ENCODE data around the gene ANKS1A.
"Not testable (repeated sequence)": the region's sequence is repeated elsewhere in the genome, so short reads cannot be mapped to it uniquely, and the experiment has no call there.

ANKS1A gene, protein sequence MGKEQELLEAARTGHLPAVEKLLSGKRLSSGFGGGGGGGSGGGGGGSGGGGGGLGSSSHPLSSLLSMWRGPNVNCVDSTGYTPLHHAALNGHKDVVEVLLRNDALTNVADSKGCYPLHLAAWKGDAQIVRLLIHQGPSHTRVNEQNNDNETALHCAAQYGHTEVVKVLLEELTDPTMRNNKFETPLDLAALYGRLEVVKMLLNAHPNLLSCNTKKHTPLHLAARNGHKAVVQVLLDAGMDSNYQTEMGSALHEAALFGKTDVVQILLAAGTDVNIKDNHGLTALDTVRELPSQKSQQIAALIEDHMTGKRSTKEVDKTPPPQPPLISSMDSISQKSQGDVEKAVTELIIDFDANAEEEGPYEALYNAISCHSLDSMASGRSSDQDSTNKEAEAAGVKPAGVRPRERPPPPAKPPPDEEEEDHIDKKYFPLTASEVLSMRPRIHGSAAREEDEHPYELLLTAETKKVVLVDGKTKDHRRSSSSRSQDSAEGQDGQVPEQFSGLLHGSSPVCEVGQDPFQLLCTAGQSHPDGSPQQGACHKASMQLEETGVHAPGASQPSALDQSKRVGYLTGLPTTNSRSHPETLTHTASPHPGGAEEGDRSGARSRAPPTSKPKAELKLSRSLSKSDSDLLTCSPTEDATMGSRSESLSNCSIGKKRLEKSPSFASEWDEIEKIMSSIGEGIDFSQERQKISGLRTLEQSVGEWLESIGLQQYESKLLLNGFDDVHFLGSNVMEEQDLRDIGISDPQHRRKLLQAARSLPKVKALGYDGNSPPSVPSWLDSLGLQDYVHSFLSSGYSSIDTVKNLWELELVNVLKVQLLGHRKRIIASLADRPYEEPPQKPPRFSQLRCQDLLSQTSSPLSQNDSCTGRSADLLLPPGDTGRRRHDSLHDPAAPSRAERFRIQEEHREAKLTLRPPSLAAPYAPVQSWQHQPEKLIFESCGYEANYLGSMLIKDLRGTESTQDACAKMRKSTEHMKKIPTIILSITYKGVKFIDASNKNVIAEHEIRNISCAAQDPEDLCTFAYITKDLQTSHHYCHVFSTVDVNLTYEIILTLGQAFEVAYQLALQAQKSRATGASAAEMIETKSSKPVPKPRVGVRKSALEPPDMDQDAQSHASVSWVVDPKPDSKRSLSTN

DNA sequence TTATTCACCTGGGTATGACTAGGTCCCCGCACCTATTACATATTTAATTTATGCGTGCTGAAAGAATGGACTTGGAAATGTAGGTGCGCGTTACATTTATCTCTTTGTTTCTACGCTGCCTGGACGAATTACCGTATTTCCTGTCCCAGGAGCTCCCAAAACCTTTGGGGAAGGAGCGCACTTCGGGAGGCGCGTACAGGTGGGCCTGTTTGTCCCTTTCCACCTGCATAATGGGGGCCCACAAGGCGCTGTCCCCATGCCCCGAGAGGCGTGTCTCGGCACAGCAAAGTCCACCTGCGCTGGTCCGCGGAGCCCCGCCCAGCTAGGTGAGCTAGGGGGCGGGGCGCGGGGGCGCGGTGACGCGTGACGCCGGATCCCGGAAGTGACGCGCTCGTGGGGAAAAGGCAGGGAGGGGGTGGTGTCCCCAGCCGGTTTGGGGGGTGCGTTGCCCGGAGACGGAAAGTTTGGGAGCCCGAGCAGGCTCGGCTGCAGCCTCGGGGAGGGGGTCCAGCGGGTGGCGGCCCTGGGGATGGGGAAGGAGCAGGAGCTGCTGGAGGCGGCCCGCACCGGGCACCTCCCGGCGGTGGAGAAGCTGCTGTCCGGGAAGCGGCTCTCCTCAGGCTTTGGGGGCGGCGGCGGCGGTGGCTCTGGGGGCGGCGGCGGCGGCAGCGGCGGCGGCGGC lies at the start of gene ANKS1A:
TSS of gene ANKS1A (plus strand) at position 382 of the 682 bp plus-strand sequence. CDS start at position 530, 148 bp downstream.
- peak; percentile 78 for ATAC-seq
- Mint-ChIP-seq H3K4me3 (peak within 1 kb of the TSS; percentile 100), H3K36me3 (ENCODE audit: low read depth) (peaks cover 18% of the 10 kb centered on the region), H3K27me3 (no peaks in the 10 kb centered on the region), H3K27ac (peak within 1 kb of the TSS; percentile 98), H3K9me3 (no peaks in the 10 kb centered on the region), H3K4me1 (peaks cover 39% of the 10 kb centered on the region)
- DNase-seq = peak; percentile 94

DNA sequence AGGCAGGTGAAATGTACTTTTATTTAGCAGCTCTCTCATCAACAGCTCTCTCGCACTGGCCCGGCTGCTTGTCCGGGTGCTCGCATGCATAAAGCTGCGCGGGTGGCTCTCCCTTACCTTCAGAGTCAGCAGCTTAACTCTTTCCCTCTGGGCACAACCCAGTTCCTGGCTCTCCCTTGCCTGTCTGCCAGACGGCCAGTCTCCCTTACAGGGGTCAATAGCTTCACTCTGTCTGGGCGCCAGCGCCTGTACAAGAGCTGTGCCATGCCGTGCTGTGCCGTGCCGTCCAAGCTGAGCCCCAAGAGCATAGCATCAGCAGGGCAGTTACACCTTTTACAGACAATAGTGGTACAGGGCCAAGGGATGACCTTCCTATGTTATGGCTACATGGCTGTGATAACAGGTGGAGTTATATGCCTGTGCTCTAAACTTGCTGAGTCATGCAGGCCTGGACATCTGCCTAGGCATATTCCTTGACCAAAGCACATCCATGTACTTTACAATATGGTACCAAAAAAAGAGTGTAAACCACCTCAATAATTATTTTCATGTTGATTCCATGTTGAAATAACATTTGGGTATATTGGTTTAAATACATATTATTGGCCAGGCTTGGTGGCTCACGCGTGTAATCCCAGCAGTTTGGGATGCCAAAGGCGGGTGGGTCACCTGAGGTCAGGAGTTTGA lies 49.2 kb upstream of the ANKS1A start:
- Mint-ChIP-seq H3K27ac (peak overlapping the region; percentile 35), H3K27me3 (no peaks in the 10 kb centered on the region), H3K36me3 (ENCODE audit: low read depth) (peaks cover 27% of the 10 kb centered on the region), H3K4me3 (no peak overlapping the region), H3K9me3 (no peaks in the 10 kb centered on the region), H3K4me1 (no peaks in the 10 kb centered on the region)
- DNase-seq (no peak), ATAC-seq (no peak)

DNA sequence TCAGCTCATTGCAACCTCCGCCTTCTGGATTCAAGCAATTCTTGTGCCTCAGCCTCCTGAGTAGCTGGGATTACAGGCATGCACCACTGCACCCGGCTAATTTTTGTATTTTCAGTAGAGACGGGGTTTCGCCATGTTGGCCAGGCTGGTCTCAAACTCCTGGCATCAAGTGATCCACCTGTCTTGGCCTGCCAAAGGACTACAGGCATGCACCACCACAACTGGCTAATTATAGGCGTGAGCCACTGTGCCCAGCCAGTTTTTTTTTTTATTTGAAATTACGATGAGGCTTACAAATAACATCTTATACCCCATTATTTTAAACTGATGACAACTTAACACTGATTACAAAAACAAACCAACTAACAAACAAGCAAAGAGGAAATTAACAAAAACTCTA lies 40.0 kb upstream of the ANKS1A start:
- not testable (repeated sequence) for ATAC-seq, DNase-seq, H3K27ac Mint-ChIP-seq, H3K4me3 Mint-ChIP-seq, H3K4me1 Mint-ChIP-seq, H3K27me3 Mint-ChIP-seq, H3K9me3 Mint-ChIP-seq
- peaks cover 19% of the 10 kb centered on the region for H3K36me3 Mint-ChIP-seq (ENCODE audit: low read depth)

DNA sequence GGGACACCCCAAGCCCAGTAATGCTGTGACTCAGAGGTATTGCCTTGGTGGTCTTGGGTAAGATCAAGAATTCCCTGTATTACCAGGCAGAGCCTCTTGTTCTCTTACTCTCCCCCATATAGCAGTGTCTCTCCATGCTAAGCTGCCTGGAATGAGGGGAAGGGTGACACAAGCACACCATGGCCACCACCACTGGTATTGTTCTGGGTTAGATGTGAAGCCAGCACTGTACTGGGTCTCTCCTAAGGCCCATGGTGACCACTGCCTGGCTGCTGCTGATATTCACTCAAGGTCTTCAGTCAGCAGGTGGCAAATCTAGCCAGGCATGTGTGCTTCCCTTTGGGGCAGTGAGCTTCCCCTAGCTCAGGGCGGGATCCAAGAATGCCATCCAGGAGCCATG lies 37.7 kb upstream of the ANKS1A start:
- ATAC-seq = no peak
- DNase-seq = no peak
- Mint-ChIP-seq H3K9me3 (no peaks in the 10 kb centered on the region), H3K4me1 (no peaks in the 10 kb centered on the region), H3K27me3 (no peaks in the 10 kb centered on the region), H3K36me3 (ENCODE audit: low read depth) (peaks cover 14% of the 10 kb centered on the region), H3K4me3 (no peak overlapping the region), H3K27ac (no peak overlapping the region)

DNA sequence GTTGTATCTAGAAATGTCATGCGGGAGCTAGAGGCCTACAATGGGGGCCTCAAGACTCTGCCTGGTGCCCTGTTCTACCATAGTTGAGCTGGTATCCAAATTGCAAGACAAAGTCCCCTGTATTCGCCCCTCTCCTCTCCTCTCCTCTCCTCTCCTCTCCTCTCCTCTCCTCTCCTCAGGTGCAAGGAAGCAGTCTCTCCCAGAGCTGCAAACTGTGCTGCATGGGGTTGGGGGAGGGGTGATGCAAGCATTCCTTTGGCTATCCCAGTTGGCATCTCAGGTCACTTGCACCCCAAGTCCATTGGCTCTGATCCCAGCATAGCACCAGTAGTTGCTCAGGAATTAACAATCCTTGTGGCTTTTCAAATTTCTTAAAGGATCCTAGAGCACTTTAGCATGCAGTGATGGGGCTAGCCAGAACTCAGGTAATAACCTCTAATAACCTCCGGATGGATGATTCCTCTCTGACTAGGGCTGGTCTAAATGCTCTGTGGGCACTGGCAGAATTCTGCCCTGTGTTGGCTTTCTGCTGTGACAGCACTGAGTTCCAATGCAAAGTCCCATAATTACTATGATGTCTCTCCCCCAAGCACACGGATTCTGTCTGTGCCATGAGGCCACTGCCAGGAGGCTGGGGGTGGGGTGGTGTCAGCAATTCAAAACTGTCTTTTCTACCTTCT lies 36.5 kb upstream of the ANKS1A start:
- ATAC-seq = no peak
- H3K9me3 Mint-ChIP-seq = no peaks in the 10 kb centered on the region
- peaks cover 23% of the 10 kb centered on the region for H3K36me3 Mint-ChIP-seq (ENCODE audit: low read depth)
- no peaks in the 10 kb centered on the region for H3K4me1 Mint-ChIP-seq
- no peaks in the 10 kb centered on the region for H3K27me3 Mint-ChIP-seq
- H3K4me3 Mint-ChIP-seq = no peak overlapping the region
- no peak for DNase-seq
- no peak overlapping the region for H3K27ac Mint-ChIP-seq

DNA sequence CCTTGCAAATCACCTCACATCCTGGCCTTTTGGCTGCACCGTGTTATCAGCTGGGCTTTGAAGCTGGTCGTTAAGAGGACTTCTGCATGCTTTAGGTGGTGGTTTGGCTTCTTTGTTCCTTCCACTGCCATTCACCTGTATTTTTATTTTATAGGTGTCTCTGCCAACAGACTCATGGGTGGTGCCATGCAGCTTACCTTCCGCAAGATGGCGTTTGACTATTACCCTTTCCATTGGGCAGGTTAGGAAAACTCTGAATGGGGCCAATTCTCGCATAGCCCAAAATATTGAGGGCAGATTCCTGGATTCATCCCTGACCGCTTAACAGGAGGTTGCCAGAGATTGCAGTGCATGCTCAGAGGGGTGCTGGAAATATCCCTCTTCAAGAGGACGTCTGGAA lies 33.6 kb upstream of the ANKS1A start:
- Mint-ChIP-seq H3K4me3 (no peak overlapping the region), H3K4me1 (no peaks in the 10 kb centered on the region), H3K9me3 (no peaks in the 10 kb centered on the region), H3K36me3 (ENCODE audit: low read depth) (peaks cover 25% of the 10 kb centered on the region), H3K27ac (no peak overlapping the region), H3K27me3 (no peaks in the 10 kb centered on the region)
- DNase-seq (no peak), ATAC-seq (no peak)

DNA sequence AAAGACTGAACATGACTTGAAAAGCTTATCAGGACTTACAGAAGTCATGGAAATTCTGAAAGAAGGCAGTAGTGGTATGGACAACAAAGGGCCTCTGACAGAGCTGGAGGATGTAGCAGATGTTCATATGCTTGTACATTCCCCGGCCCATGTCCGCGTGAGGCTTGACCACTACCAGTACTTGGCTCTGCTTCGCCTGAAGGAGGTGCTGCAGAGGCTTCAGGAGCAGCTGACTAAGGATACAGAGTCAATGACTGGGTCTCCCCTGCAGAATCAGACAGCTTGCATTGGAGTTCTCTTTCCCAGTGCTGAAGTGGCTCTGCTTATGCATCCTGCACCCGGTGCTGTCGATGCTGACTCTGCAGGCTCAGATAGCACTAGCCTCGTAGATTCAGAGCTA lies 30.4 kb upstream of the ANKS1A start:
- H3K4me1 Mint-ChIP-seq = no peaks in the 10 kb centered on the region
- ATAC-seq (no peak), DNase-seq (no peak)
- H3K27me3 Mint-ChIP-seq = no peaks in the 10 kb centered on the region
- peaks cover 23% of the 10 kb centered on the region for H3K36me3 Mint-ChIP-seq (ENCODE audit: low read depth)
- no peak overlapping the region for H3K27ac Mint-ChIP-seq
- no peak overlapping the region for H3K4me3 Mint-ChIP-seq
- H3K9me3 Mint-ChIP-seq = no peaks in the 10 kb centered on the region

DNA sequence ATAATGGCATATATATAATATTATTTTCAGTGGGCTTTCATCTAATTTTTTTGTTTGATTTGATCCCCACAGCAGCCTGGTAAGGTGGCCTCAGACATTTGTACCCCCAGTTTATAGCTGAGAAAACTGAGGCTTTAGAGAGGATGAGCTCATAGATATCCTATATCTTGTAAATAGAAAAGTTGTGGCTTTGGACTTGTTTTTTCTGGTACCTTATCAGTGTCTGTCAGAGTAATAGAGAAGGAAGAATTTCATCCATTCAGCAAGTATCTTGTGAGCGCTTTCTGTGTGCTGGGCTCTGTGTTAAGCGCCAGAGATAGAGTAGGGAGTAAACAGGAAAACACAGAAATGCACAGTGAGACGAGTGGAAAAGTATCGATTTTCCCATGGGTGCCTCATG lies 29.1 kb upstream of the ANKS1A start:
- H3K4me1 Mint-ChIP-seq = no peaks in the 10 kb centered on the region
- peaks cover 24% of the 10 kb centered on the region for H3K36me3 Mint-ChIP-seq (ENCODE audit: low read depth)
- DNase-seq (no peak), ATAC-seq (no peak)
- H3K27me3 Mint-ChIP-seq = no peaks in the 10 kb centered on the region
- H3K27ac Mint-ChIP-seq = no peak overlapping the region
- H3K9me3 Mint-ChIP-seq = no peaks in the 10 kb centered on the region
- no peak overlapping the region for H3K4me3 Mint-ChIP-seq

DNA sequence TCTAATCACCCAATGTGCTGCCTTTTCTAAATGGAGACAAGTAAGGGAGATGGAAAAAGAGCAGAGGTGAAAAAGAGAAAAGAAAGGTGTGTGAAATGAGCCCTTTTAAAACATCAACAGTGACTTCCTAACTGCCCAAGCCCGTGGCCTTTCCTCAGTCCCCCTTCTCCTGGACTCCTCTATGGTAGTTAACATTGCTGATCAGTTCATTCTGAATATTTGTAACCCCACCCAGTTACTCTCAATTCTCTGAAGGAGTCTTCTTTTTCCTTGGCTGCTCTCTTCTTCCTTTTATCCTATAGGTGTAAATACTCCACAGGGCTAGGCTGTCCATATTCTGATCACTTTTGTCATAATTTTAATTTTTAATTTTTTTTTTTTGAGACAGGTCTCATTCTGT lies 28.3 kb upstream of the ANKS1A start:
- Mint-ChIP-seq H3K9me3 (no peaks in the 10 kb centered on the region), H3K27ac (no peak overlapping the region), H3K4me3 (no peak overlapping the region), H3K36me3 (ENCODE audit: low read depth) (peaks cover 26% of the 10 kb centered on the region), H3K4me1 (no peaks in the 10 kb centered on the region), H3K27me3 (no peaks in the 10 kb centered on the region)
- DNase-seq = no peak
- no peak for ATAC-seq

DNA sequence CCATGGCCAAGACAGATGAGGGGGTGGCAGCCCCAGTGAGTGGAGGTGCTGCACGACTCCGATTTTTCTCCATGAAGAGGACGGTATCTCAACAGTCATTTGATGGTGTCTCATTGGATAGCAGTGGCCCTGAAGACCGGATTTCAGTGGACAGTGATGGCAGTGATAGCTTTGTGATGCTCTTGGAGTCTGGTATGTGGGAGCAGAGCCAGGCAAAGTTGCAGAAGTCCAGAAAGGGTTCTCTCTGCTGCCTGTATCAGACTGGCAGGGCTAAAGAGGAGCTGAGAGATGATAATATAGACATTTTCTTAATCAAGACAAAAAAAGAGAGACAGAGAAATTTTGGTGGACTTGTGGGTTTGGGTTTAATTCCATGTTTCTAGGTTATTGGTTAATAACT lies 25.0 kb upstream of the ANKS1A start:
- Mint-ChIP-seq H3K4me3 (no peak overlapping the region), H3K27me3 (no peaks in the 10 kb centered on the region)

DNA sequence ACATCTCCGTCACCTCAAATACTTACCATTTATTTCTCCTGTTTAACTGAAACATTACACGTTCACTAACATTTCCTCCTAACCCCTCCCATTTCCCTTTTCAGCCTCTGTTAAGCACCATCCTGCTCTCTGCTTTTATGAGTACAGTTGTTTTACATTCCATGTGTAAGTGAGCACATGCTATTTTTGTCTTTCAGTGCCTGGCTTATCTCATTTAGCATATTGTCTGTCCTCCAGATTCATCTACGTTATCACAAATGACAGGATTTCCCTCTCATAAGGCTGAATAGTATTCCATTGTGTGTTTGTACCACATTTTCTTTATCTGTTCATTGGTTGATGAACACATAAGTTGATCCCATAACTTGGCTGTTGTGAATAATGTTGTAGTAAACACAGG lies 23.9 kb upstream of the ANKS1A start:
- no peak for DNase-seq
- H3K36me3 Mint-ChIP-seq (ENCODE audit: low read depth) = peaks cover 12% of the 10 kb centered on the region
- H3K4me1 Mint-ChIP-seq = no peaks in the 10 kb centered on the region

More for the DNA sequence above, 25.0 kb upstream of the ANKS1A start:
- no peak for ATAC-seq
- no peak overlapping the region for H3K27ac Mint-ChIP-seq
- peaks cover 10% of the 10 kb centered on the region for H3K36me3 Mint-ChIP-seq (ENCODE audit: low read depth)
- H3K9me3 Mint-ChIP-seq = no peaks in the 10 kb centered on the region
- H3K4me1 Mint-ChIP-seq = no peaks in the 10 kb centered on the region
- DNase-seq = no peak

DNA sequence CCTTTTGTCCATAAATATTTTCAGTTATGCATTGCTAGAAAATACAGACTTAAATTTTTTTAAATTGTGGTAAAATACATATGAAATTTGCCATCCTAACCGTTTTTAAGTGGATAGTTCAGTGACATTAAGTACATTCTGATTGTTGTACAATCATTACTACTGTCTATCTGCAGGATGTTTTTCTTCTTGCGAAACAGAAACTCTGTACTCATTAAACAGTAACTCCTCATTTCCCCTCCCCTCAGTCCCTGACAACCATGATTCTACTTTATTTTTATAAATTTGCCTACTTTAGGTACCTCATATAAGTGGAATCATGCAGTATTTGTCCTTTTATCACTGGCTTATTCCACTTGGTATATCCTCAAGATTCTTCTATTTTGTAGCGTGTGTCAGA lies 22.5 kb upstream of the ANKS1A start:
- Mint-ChIP-seq H3K27ac (no peak overlapping the region), H3K4me1 (no peaks in the 10 kb centered on the region), H3K4me3 (no peak overlapping the region), H3K27me3 (no peaks in the 10 kb centered on the region), H3K36me3 (ENCODE audit: low read depth) (peaks cover 17% of the 10 kb centered on the region), H3K9me3 (no peaks in the 10 kb centered on the region)
- no peak for ATAC-seq
- no peak for DNase-seq

More for the DNA sequence above, 23.9 kb upstream of the ANKS1A start:
- H3K27me3 Mint-ChIP-seq = no peaks in the 10 kb centered on the region
- no peak for ATAC-seq
- no peaks in the 10 kb centered on the region for H3K9me3 Mint-ChIP-seq
- no peak overlapping the region for H3K4me3 Mint-ChIP-seq
- H3K27ac Mint-ChIP-seq = no peak overlapping the region

DNA sequence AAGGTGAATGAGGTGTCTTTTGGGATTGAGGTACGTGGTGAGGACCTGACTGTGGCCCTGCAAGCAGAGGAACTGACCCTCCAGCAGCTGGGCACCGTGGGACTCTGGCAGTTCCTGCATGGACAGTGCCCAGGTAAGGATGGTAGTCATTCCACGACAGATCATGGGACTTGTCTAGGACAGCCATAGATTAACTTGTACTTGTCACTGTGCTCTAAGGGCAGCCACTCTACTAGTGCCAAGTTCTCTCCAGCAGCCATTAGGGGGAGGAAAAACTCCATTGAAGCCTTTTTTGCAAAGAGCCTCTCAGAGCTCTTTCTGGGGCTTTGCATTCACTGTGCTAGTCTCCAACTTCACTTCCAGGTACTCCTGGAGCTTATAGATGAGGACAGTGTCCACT lies 21.6 kb upstream of the ANKS1A start:
- no peaks in the 10 kb centered on the region for H3K27me3 Mint-ChIP-seq

More for the DNA sequence above, 21.6 kb upstream of the ANKS1A start:
- DNase-seq = no peak
- Mint-ChIP-seq H3K36me3 (ENCODE audit: low read depth) (peaks cover 24% of the 10 kb centered on the region), H3K9me3 (no peaks in the 10 kb centered on the region), H3K27ac (no peak overlapping the region), H3K4me1 (no peaks in the 10 kb centered on the region), H3K4me3 (no peak overlapping the region)
- no peak for ATAC-seq

Data from activated naive CD8-positive, alpha-beta T cell treated with anti-CD3 and anti-CD28 coated beads, Interleukin-2, amount 50 U/mL, for 24 hours (primary cell).